Activated T-cell treated with anti-CD3 and anti-CD28 coated beads, Interleukin-2, amount 50 U/mL, for 48 hours (primary cell): ENCODE measurements around the gene DYNC2H1.
"Not testable (repeated sequence)": the region's sequence is repeated elsewhere in the genome, so short reads cannot be mapped to it uniquely, and the experiment has no call there.

Experiments used
- DNase-seq, 2 experiments: peaks; one replicate each; pipeline ENCODE4 v3.0.0-alpha.2; 2020

Gene DYNC2H1

GRCh38 chr11:103108933-103109817 is at the start of gene DYNC2H1:
Gene DYNC2H1, plus strand, starts transcription at chr11:103109426. Its CDS starts 149 bp downstream, at chr11:103109575.
- peak; percentile 86 to 90 for DNase-seq

- DNase-seq: no peak
Observed at GRCh38 chr11:103061656-103062055, 47.6 kb upstream of the DYNC2H1 start.

- no peak for DNase-seq
Observed at GRCh38 chr11:103067118-103067517, 42.1 kb upstream of the DYNC2H1 start.

GRCh38 chr11:103069367-103069766 is 39.9 kb upstream of the DYNC2H1 start:
- no peak for DNase-seq

- no peak for DNase-seq
Observed at GRCh38 chr11:103070142-103070541, 39.1 kb upstream of the DYNC2H1 start.

GRCh38 chr11:103071008-103071407 is 38.2 kb upstream of the DYNC2H1 start:
- DNase-seq: no peak

GRCh38 chr11:103076361-103076760 is 32.9 kb upstream of the DYNC2H1 start:
- DNase-seq: no peak

- no peak for DNase-seq
Observed at GRCh38 chr11:103077554-103077953, 31.7 kb upstream of the DYNC2H1 start.

GRCh38 chr11:103078710-103079109 is 30.5 kb upstream of the DYNC2H1 start:
- DNase-seq: no peak

GRCh38 chr11:103079833-103080232 is 29.4 kb upstream of the DYNC2H1 start:
- no peak for DNase-seq

- no peak for DNase-seq
Observed at GRCh38 chr11:103085758-103086365, 23.4 kb upstream of the DYNC2H1 start.

- no peak for DNase-seq
Observed at GRCh38 chr11:103086461-103086860, 22.8 kb upstream of the DYNC2H1 start.

GRCh38 chr11:103091064-103091800 is 18.0 kb upstream of the DYNC2H1 start:
- peak; percentile 65 to 68 for DNase-seq

GRCh38 chr11:103091801-103092524 is 17.3 kb upstream of the DYNC2H1 start, which contains the start of gene DCUN1D5:
Gene DCUN1D5, minus strand, starts transcription at chr11:103092160. Its CDS starts 288 bp downstream, at chr11:103091872.
- peak; percentile 94 to 97 for DNase-seq

GRCh38 chr11:103097279-103097678 is 11.9 kb upstream of the DYNC2H1 start:
- DNase-seq: no peak

GRCh38 chr11:103109818-103110388 is 677 bp downstream of the DYNC2H1 start:
- DNase-seq: peak in 1 of 2 experiments; percentile 26

- no peak for DNase-seq
Observed at GRCh38 chr11:103110391-103110790, 1.2 kb downstream of the DYNC2H1 start.

- no peak for DNase-seq
Observed at GRCh38 chr11:103111400-103111799, 2.2 kb downstream of the DYNC2H1 start.

GRCh38 chr11:103112364-103112763 is 3.1 kb downstream of the DYNC2H1 start:
- DNase-seq: no peak

GRCh38 chr11:103114836-103115235 is 5.6 kb downstream of the DYNC2H1 start:
- DNase-seq: no peak

GRCh38 chr11:103125462-103125861 is 16.2 kb downstream of the DYNC2H1 start:
- no peak for DNase-seq

GRCh38 chr11:103141986-103142385 is 32.8 kb downstream of the DYNC2H1 start:
- DNase-seq: not testable (repeated sequence)
